ENCODE measurements around the gene ZBTB12. TPM values are rescaled to one million over a fixed set of nuclear protein-coding genes. Genes with fewer than 3 reads are reported as not detected.
A peak's percentile ranks its signal among the peaks of the same experiment; 100 is the strongest.

Gene ZBTB12
- total and polyA plus RNA-seq, 2 of the 13 experiments (the other 11 are each of a cell fraction or from before 2014, with no cell fraction given), result 4.8 to 6.0 TPM

- TF ChIP-seq ZNF546 (CRISPR knock-in tag; conservative IDR thresholded peaks at IDR 0.05), result peak; percentile 71; the same call in 1 of the 2 replicates
- 0 out of 2 replicates have a peak, but pooled peaks have one; percentile 13 for TF ChIP-seq HNF1A (IDR thresholded peaks at IDR 0.05; ENCODE audit: low read depth)
- TF ChIP-seq HNF1A (CRISPR knock-in tag; IDR thresholded peaks at IDR 0.05; ENCODE audit: borderline replicate concordance), result no peak
- peak; percentile 27 for TF ChIP-seq PHF20 (CRISPR knock-in tag; IDR thresholded peaks at IDR 0.05)
- TF ChIP-seq PLRG1 (conservative IDR thresholded peaks at IDR 0.05), result no peak
- TF ChIP-seq, protein P1, sequence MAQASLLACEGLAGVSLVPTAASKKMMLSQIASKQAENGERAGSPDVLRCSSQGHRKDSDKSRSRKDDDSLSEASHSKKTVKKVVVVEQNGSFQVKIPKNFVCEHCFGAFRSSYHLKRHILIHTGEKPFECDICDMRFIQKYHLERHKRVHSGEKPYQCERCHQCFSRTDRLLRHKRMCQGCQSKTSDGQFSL (CRISPR knock-in tag; IDR thresholded peaks at IDR 0.05), result peak; percentile 99
- 0 out of 2 replicates have a peak, but pooled peaks have one; percentile 28 for TF ChIP-seq MTF2 (CRISPR knock-in tag; IDR thresholded peaks at IDR 0.05; ENCODE audit: borderline replicate concordance)
- 0 out of 2 replicates have a peak, but pooled peaks have one; percentile 29 for TF ChIP-seq ZNF205 (CRISPR knock-in tag; IDR thresholded peaks at IDR 0.05)
- 0 out of 2 replicates have a peak, but pooled peaks have one; percentile 56 for TF ChIP-seq ZNF160 (CRISPR knock-in tag; IDR thresholded peaks at IDR 0.05)
- TF ChIP-seq MXD4 (CRISPR knock-in tag; IDR thresholded peaks at IDR 0.05), result peak; percentile 51; the same call in 1 of the 2 replicates
- TF ChIP-seq NFYC (CRISPR knock-in tag; IDR thresholded peaks at IDR 0.05), result no peak
- TF ChIP-seq RXRA (CRISPR knock-in tag; IDR thresholded peaks at IDR 0.05), result peak; percentile 24; the same call in 1 of the 2 replicates
- peak; percentile 25; the same call in 1 of the 2 replicates for TF ChIP-seq REPIN1 (CRISPR knock-in tag; IDR thresholded peaks at IDR 0.05; ENCODE audit: borderline replicate concordance, low read depth)
- TF ChIP-seq SRSF4 (IDR thresholded peaks at IDR 0.05; ENCODE audit: low read depth, low read length, poor library complexity, severe bottlenecking), result no peak
- TF ChIP-seq ZNF564 (CRISPR knock-in tag; IDR thresholded peaks at IDR 0.05), result peak; percentile 86; the same call in 1 of the 2 replicates
- TF ChIP-seq ZNF574 (CRISPR knock-in tag; IDR thresholded peaks at IDR 0.05), result peak; percentile 59; the same call in 1 of the 2 replicates
- TF ChIP-seq, protein P2, sequence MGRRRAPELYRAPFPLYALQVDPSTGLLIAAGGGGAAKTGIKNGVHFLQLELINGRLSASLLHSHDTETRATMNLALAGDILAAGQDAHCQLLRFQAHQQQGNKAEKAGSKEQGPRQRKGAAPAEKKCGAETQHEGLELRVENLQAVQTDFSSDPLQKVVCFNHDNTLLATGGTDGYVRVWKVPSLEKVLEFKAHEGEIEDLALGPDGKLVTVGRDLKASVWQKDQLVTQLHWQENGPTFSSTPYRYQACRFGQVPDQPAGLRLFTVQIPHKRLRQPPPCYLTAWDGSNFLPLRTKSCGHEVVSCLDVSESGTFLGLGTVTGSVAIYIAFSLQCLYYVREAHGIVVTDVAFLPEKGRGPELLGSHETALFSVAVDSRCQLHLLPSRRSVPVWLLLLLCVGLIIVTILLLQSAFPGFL (CRISPR knock-in tag; IDR thresholded peaks at IDR 0.05), result peak; percentile 76; the same call in 1 of the 2 replicates
- TF ChIP-seq ZXDC (CRISPR knock-in tag; IDR thresholded peaks at IDR 0.05), result peak; percentile 92
Observed at GRCh38 chr6:31901953-31902643, at the start of gene ZBTB12 (continued).

Measured in HepG2 (cell line).